DMS 273 treated with DMSO at 0.1 percent for 48 hours (cell line): ENCODE measurements around the gene FAM200A.
"Not testable (repeated sequence)": the region's sequence is repeated elsewhere in the genome, so short reads cannot be mapped to it uniquely, and the experiment has no call there.

Experiments
- DNase-seq: peaks from one replicate; lab custom pipeline; 2025; lab: John Stamatoyannopoulos, UW

FAM200A gene

DNA sequence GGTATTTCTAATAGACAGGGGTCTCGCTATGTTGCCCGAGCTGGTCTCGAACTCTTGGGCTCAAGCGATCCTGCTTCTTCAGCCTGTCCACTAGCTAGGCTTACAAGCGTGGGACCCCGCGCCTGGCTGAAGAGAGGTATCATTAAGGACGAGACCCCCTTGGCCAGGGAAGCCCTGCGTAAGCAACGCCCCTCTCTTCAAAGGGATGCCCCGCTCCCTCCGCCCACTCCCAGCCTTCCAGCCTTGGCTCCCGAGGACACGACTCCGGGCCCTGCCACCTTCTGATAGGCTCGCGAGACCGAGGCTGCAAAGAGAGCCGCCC is 47.7 kb downstream of the FAM200A start:
- no peak for DNase-seq

DNA sequence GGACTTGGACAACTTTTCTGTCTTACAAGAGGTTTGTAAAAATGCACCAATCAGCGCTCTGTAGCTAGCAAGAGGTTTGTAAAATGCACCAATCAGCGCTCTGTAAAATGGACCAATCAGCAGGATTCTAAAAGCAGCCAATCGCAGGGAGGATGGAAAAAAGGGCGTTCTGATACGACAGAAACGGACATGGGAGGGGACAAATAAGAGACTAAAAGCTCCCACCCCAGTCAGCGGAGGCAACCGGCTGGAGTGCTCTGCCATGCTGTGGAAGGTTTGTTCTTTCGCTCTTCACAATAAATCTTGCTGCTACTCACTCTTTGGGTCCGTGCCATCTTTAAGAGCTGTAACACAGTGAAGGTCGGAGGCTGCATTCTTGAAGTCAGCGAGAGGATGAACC is 50.7 kb downstream of the FAM200A start:
- DNase-seq, result not testable (repeated sequence)

DNA sequence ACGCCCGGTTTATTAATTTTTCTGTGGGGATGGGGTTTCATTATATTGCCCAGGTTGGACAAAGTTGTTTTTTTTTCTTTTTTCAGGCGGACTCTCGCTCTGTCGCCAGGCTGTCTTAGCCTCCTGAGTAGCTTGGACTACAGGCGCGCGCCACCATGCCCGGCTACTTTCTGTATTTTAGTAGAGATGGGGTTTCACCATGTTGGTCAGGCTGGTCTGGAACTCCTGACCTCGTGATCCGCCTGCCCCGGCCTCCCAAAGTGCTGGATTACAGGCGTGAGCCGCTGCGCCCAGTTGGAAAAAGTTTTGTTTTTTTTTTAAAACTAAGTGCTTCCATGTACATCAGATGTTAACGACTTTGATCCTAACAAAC is 51.3 kb downstream of the FAM200A start:
- no peak for DNase-seq

DNA sequence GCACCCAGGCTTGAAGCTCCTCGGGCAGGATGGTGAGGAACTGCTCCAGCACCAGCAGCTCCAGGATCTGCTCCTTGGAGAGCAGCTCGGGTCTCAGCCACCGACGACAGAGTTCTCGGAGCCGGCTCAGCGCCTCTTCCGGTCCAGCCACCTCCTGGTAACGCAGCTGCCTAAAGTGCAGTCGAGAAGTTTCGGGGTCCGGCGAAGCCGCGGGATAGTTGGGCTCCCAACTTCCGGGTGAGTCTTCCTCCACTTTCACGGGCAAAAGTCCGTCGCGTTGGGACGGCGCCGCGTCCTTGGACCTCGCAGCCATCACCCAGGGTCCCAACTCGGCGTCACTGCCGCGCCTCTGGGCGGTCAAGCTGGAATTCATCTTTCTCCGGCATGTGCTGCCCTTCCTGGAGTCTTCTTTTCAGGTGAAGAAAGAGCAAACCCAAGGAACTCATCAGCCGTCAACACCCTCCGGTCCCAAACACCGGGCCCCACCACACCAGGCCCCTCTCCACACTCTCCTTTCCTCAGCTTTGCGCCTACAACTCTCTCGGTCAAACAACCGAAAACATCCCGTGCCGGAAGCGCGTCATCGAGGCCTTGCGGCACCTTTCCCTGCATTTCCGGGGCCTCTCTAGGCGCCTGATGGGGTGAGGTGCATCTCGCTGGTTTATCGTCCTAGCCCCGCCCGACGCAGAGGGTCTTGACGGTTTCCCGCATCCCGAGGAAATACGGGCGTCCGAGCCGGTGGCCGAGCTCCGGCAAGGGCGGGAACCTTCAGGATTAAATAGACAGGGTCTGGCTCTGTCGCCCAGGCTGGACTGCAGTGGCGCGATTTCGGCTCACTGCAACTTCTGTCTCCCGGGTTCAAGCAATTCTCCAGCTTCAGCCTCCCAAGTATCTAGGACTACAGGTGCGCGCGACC is 51.9 kb downstream of the FAM200A start, which contains the start of gene ZNF394:
Gene ZNF394, minus strand, starts transcription at position 561 of the 916 bp plus-strand sequence. Its CDS starts 188 bp downstream, at position 373.
- DNase-seq, result peak; percentile 89

DNA sequence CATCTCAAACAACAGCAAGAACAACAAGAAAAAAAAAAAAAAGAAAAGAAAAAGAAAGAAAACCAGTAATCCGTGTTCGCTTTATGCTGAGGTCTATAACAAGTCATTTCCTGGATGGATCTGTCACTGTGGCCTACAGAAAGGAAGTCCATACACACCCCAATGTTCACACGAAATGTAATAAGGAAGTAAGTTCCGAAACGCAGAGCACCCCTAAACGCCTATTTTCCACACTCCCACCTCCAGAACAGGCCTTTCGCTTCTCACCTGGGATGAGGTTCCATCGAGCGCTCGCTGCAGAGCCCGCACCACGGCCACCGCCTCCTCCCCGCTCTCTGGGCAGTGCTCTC is 52.6 kb downstream of the FAM200A start:
- no peak for DNase-seq

DNA sequence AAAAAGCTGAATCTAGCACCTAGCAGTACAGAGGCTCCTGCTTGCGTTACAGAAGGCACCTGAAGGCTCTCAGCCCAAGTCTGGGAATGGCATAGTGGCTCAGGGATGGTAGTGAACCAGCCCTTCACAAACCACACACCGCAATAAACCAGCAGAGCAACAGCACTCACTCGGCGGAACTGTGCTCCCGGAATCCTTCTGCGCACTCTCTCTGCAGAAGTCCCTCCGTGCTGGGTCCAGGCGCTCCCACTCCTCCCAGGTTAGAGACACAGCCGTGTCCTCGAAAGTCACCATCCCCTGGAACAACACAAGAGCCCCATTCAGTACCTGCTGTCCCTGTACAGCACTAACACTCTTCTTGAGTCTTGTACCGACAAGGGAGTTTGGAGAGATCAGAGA is 53.4 kb downstream of the FAM200A start:
- DNase-seq, result no peak

DNA sequence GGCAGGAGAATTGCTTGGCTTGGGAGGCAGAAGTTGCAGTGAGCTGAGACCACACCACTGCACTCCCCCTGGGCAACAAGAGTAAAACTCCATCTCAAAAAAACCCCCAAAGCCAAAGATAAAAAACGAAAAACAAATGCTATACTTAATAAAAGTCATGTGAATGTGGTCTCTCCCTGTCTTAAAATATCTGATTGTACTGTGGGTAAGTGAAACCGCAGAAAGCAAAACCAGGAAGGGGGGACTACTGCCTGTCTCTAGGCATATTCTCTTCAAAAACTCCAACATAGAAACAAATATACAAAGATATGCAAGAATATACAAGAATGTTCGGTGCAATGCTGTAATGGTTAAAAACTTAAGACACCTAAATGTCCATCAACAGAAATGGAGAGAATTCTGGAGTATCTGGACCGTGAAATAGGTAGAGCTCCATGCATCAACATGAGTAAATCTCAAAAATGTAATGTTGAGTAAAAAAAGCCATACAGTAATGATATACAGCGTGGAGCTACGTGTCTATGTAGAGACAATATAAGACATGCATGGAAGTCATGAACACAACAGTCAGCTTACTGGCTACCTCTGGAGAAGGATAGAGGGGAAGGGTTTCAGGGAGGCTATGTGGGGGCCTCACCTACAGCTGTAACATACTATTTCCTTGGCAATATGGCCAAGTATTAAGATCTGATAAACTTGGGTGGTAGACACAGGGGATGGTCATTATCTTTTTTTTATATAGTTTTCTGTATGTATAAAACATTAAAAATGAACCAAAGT is 54.0 kb downstream of the FAM200A start:
- no peak for DNase-seq
